OCI-LY1 (cell line): ENCODE data around the gene PSMD7.

Experiments
- H2AFZ ChIP-seq: fragments of 200-600 bp; sonication (generic), shearing (Covaris generic); 2 replicates; pipeline ENCODE4 v1.6.0; 2014; ENCODE audit warnings: antibody characterized with exemption, mild to moderate bottlenecking, low read length
- H3F3A ChIP-seq: fragments of 200-600 bp; sonication (generic), shearing (Covaris generic); 2 replicates; pipeline ENCODE4 v1.6.0; 2014; ENCODE audit warnings: mild to moderate bottlenecking, antibody characterized with exemption, low read length, moderate library complexity; ENCODE audit not compliant: insufficient read depth
- H3K27ac ChIP-seq: fragments of 200-600 bp; sonication (generic); 2 replicates; pipeline ENCODE4 v1.5.1; 2014; ENCODE audit warnings: low read length, mixed run types, mild to moderate bottlenecking, low read depth; ENCODE audit not compliant: poor library complexity, severe bottlenecking
- H3K27me3 ChIP-seq: fragments of 200-600 bp; sonication (generic); 2 replicates; pipeline ENCODE4 v1.6.0; 2014; ENCODE audit warnings: antibody characterized with exemption, mild to moderate bottlenecking, low read length, moderate library complexity; ENCODE audit not compliant: insufficient read depth
- H3K36me3 ChIP-seq: fragments of 200-600 bp; sonication (generic); 2 replicates; pipeline ENCODE4 v1.6.1; 2014; ENCODE audit warnings: mild to moderate bottlenecking, antibody characterized with exemption, low read length, moderate library complexity, mixed read lengths; ENCODE audit not compliant: insufficient read depth
- H3K4me1 ChIP-seq: fragments of 200-600 bp; sonication (generic); 2 replicates; pipeline ENCODE4 v1.5.1; 2014; ENCODE audit warnings: mild to moderate bottlenecking, low read length, moderate library complexity; ENCODE audit not compliant: insufficient read depth, severe bottlenecking
- H3K4me2 ChIP-seq: fragments of 200-600 bp; sonication (generic), shearing (Covaris generic); 2 replicates; pipeline ENCODE4 v1.6.1; 2014; ENCODE audit warnings: low read length
- H3K4me3 ChIP-seq: fragments of 200-600 bp; sonication (generic); 2 replicates; pipeline ENCODE4 v1.5.1; 2014; ENCODE audit warnings: low read length, low read depth, mild to moderate bottlenecking, mixed read lengths; ENCODE audit not compliant: poor library complexity, severe bottlenecking
- H3K79me2 ChIP-seq: fragments of 200-600 bp; shearing (Covaris generic); 2 replicates; pipeline ENCODE4 v1.6.1; 2016; ENCODE audit warnings: mixed run types, low read length, mixed read lengths; ENCODE audit not compliant: insufficient read depth
- H3K9ac ChIP-seq: fragments of 200-600 bp; sonication (generic), shearing (Covaris generic); 2 replicates; pipeline ENCODE4 v1.6.1; 2014; ENCODE audit warnings: mild to moderate bottlenecking, low read length, mixed read lengths
- H3K9me2 ChIP-seq: fragments of 200-600 bp; sonication (generic), shearing (Covaris generic); 2 replicates; pipeline ENCODE4 v1.6.1; 2014; ENCODE audit warnings: low read depth, mild to moderate bottlenecking, low read length, mixed read lengths
- H3K9me3 ChIP-seq: fragments of 200-600 bp; shearing (Covaris generic); 2 replicates; pipeline ENCODE4 v1.6.1; 2014; ENCODE audit warnings: low read length, mixed read lengths
- H4K20me1 ChIP-seq: fragments of 200-600 bp; sonication (generic), shearing (Covaris generic); 2 replicates; pipeline ENCODE4 v1.6.0; 2016; ENCODE audit warnings: mild to moderate bottlenecking, low read length; ENCODE audit not compliant: insufficient read depth
- EZH2 ChIP-seq: fragments of 200-600 bp; sonication (generic), shearing (Covaris generic); IDR thresholded peaks from 2 replicates; pipeline ENCODE4 v1.8.0; 2017; ENCODE audit warnings: borderline replicate concordance, mixed run types, mild to moderate bottlenecking, antibody characterized with exemption, low read length, moderate library complexity, mixed read lengths
- TF ChIP-seq, protein P1 (sequence below): fragments of 200-600 bp; sonication (generic), shearing (Covaris generic); IDR thresholded peaks from 2 replicates; pipeline ENCODE4 v1.5.1; 2017; ENCODE audit warnings: mild to moderate bottlenecking, antibody characterized with exemption, low read length, moderate library complexity, mixed read lengths

The PSMD7 gene

DNA sequence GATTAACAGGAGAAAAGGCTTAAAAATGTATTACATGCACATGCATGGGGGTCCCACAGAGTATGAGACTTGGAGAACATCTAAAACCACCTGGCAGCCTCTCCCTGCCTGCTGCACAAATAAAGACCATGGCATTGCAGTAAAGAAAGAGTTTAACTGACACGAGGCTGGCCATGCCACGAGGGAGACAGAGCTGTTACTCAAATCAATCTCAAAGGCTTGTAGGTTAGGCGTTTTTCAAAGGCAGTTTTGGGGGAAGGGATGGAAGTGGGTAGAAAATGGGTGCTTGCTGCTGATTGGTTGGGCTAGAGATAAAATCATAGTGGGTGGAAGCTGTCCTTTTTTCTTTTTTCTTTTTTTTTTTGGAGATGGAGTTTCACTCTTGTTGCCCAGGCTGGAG lies 17.3 kb upstream of the PSMD7 start:
- TF ChIP-seq EZH2: no peak
- TF ChIP-seq, protein P1, sequence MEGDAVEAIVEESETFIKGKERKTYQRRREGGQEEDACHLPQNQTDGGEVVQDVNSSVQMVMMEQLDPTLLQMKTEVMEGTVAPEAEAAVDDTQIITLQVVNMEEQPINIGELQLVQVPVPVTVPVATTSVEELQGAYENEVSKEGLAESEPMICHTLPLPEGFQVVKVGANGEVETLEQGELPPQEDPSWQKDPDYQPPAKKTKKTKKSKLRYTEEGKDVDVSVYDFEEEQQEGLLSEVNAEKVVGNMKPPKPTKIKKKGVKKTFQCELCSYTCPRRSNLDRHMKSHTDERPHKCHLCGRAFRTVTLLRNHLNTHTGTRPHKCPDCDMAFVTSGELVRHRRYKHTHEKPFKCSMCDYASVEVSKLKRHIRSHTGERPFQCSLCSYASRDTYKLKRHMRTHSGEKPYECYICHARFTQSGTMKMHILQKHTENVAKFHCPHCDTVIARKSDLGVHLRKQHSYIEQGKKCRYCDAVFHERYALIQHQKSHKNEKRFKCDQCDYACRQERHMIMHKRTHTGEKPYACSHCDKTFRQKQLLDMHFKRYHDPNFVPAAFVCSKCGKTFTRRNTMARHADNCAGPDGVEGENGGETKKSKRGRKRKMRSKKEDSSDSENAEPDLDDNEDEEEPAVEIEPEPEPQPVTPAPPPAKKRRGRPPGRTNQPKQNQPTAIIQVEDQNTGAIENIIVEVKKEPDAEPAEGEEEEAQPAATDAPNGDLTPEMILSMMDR: no peak
- H3K9ac ChIP-seq: no peak overlapping the region
- no peaks in the 10 kb centered on the region for H3K9me3 ChIP-seq
- H3K9me2 ChIP-seq: no peaks in the 10 kb centered on the region
- H3F3A ChIP-seq: no peaks in the 10 kb centered on the region
- no peaks in the 10 kb centered on the region for H4K20me1 ChIP-seq
- H3K36me3 ChIP-seq: no peaks in the 10 kb centered on the region
- no peaks in the 10 kb centered on the region for H3K4me1 ChIP-seq
- no peak overlapping the region for H2AFZ ChIP-seq
- no peak overlapping the region for H3K27ac ChIP-seq
- no peak overlapping the region for H3K4me2 ChIP-seq
- H3K4me3 ChIP-seq: no peak overlapping the region
- no peaks in the 10 kb centered on the region for H3K27me3 ChIP-seq
- H3K79me2 ChIP-seq: no peaks in the 10 kb centered on the region

DNA sequence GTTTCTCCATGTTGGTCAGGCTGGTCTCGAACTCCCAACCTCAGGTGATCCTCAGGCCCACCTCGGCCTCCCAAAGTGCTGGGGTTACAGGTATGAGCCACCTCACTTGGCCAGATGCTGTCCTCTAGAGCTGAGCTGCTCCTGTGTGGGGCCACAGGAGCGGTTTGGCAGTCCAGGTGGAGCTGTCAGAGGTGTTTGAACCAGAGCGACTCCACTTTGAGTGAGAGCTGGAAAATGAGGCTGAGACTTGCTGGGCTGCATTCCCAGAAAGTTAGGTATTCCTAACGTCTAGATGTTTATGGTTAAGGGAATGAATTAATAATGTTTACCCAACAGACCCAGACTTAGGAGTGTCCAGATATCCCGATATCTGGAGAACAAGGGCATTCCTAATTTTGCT lies 16.8 kb upstream of the PSMD7 start:
- Histone ChIP-seq H3K9ac (no peak overlapping the region), H3K4me1 (no peaks in the 10 kb centered on the region), H3K79me2 (no peaks in the 10 kb centered on the region), H3K27ac (no peak overlapping the region), H3K9me3 (no peaks in the 10 kb centered on the region), H3K4me3 (no peak overlapping the region), H4K20me1 (no peaks in the 10 kb centered on the region), H3K4me2 (no peak overlapping the region), H3K27me3 (no peaks in the 10 kb centered on the region), H3K36me3 (no peaks in the 10 kb centered on the region), H3K9me2 (no peaks in the 10 kb centered on the region), H3F3A (no peaks in the 10 kb centered on the region), H2AFZ (no peak overlapping the region)
- TF ChIP-seq, protein P1: no peak
- no peak for TF ChIP-seq EZH2

DNA sequence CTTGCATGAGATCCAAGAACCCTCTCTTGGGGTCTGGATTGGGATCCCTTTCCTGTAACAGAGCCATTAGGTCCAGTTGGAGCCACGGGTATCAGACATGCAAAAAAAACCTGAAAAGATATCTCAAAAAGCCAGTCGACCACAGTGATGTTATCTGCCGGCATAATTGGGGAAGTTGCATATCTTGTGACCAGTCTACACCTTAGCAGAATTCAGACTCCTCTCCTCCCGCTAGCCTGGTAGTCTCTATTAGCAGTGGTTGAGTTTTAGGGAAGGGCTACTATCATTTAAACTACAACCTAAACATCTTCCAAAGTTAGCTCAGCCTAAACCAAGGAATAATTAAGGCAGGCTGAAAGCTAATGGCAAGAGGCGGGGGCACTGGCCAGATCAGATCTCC lies 16.2 kb upstream of the PSMD7 start:
- Histone ChIP-seq H4K20me1 (no peaks in the 10 kb centered on the region), H3K9me3 (no peaks in the 10 kb centered on the region), H3K27me3 (no peaks in the 10 kb centered on the region), H3K4me1 (no peaks in the 10 kb centered on the region), H3K79me2 (no peaks in the 10 kb centered on the region), H3K9me2 (no peaks in the 10 kb centered on the region), H2AFZ (no peak overlapping the region), H3K4me2 (no peak overlapping the region), H3F3A (no peaks in the 10 kb centered on the region), H3K36me3 (no peaks in the 10 kb centered on the region), H3K9ac (no peak overlapping the region), H3K4me3 (no peak overlapping the region), H3K27ac (no peak overlapping the region)
- TF ChIP-seq, protein P1: no peak
- no peak for TF ChIP-seq EZH2
